Right cardiac atrium (tissue), 5 donors: Measurements from ENCODE around the gene SLC39A11. TPM values are rescaled to one million over a fixed set of nuclear protein-coding genes. Genes with fewer than 3 reads are reported as not detected.
A peak's percentile ranks its signal among the peaks of the same experiment; 100 is the strongest.
"Not testable (repeated sequence)": the region's sequence is repeated elsewhere in the genome, so short reads cannot be mapped to it uniquely, and the experiment has no call there.

Experiments used
- ATAC-seq, 2 donors: fragments of 200-7000 bp; cut with Tn5 transposase; one replicate each; pipeline versions ENCODE4 v1.8.0 to v1.9.1; 2020; ENCODE audit warnings: moderate library complexity in 2 of 2, mild to moderate bottlenecking in 1 of 2
- DNase-seq, 3 donors: peaks; one replicate each; pipeline ENCODE4 v3.0.0-alpha.2; 2020
- H3K27ac ChIP-seq: one replicate; pipeline ENCODE4 v1.5.1; 2013; ENCODE audit warnings: mild to moderate bottlenecking, low read length, control low read depth, moderate library complexity
- H3K27me3 ChIP-seq: one replicate; pipeline ENCODE4 v1.6.1; 2013; ENCODE audit not compliant: control insufficient read depth, insufficient read depth
- H3K4me1 ChIP-seq: one replicate; pipeline ENCODE4 v1.6.1; 2013; ENCODE audit warnings: low read length; ENCODE audit not compliant: control insufficient read depth, insufficient read depth
- H3K4me3 ChIP-seq: one replicate; pipeline ENCODE4 v1.5.1; 2013; ENCODE audit warnings: low read length, control low read depth
- H3K9me3 ChIP-seq: one replicate; pipeline ENCODE4 v1.6.1; 2013; ENCODE audit warnings: low read length; ENCODE audit not compliant: control insufficient read depth
- WGBS: extraction: QIAGEN DNeasy Blood & Tissue Kit; methylation state at CpG from one replicate; pipeline ENCODE4 v1.1.7; 2013; 5-methylcytosine and 5-hydroxymethylcytosine counted together
- intact Hi-C, 4 donors: fragments of 100-400 bp; cut with DNase I; formaldehyde crosslinking; loops; one replicate each; pipeline versions ENCODE4 v1.11.0 to v1.14.0; 2022 to 2023
- polyA plus RNA-seq: library from polyadenylated mRNA; stranded (reverse); fragments of 200-250 nt; gene quantifications from one replicate; pipeline ENCODE4 v1.2.3, GENCODE V29; 2013
- total RNA-seq, 4 donors: library from RNA; stranded (reverse); fragmentation: NEBNext Ultra II Directional; extraction: Animal tissue kit (Norgen Biotek cat#: 25700); gene quantifications; one replicate each; pipeline ENCODE4 v1.2.1, GENCODE V29; 2021
- donor health status: healthy with polysubstance abuse.
- donor health status: DM: no; HTN: yes; CAD: no.
- donor health status: DM: no; HTN: no; CAD: no.
- donor health status: DM: no; HTN: yes; CAD: no; lungs with severe emphysema.
- donor health status: DM: yes; HTN: yes; CAD: no.

The SLC39A11 gene
- total and polyA plus RNA-seq, 5 donors, result 3.2 to 12.6 (median 9.9) TPM

GRCh38 chr17:73107191-73107590 is 14.7 kb upstream of the SLC39A11 start:
- intact Hi-C loops, result no loop called here
- H3K27me3 ChIP-seq, result no peaks in the 10 kb centered on the region
- DNase-seq, result no peak
- no peak overlapping the region for H3K4me3 ChIP-seq
- no peaks in the 10 kb centered on the region for H3K9me3 ChIP-seq
- 44% methylated on average over 4 of the region's 4 CpGs for WGBS
- H3K27ac ChIP-seq, result no peak overlapping the region
- no peak for ATAC-seq
- no peaks in the 10 kb centered on the region for H3K4me1 ChIP-seq

GRCh38 chr17:73105431-73105830 is 12.9 kb upstream of the SLC39A11 start:
- no peaks in the 10 kb centered on the region for H3K9me3 ChIP-seq
- no peaks in the 10 kb centered on the region for H3K4me1 ChIP-seq
- H3K27me3 ChIP-seq, result no peaks in the 10 kb centered on the region
- H3K27ac ChIP-seq, result no peak overlapping the region
- 78% methylated on average over 1 of the region's 1 CpG for WGBS
- intact Hi-C loops, result no loop called here
- DNase-seq, result no peak
- H3K4me3 ChIP-seq, result no peak overlapping the region
- ATAC-seq, result no peak

- Histone ChIP-seq H3K27ac (no peak overlapping the region), H3K27me3 (no peaks in the 10 kb centered on the region), H3K4me1 (no peaks in the 10 kb centered on the region), H3K9me3 (no peaks in the 10 kb centered on the region), H3K4me3 (no peak overlapping the region)
- DNase-seq, result no peak
- WGBS, result 91% methylated on average over 3 of the region's 3 CpGs
- intact Hi-C loops, result no loop called here
- ATAC-seq, result no peak
These were observed 12.0 kb upstream of the SLC39A11 start for GRCh38 chr17:73104450-73104849.

- H3K9me3 ChIP-seq, result no peaks in the 10 kb centered on the region
- no peak overlapping the region for H3K27ac ChIP-seq
- DNase-seq (no peak), ATAC-seq (no peak)
- WGBS, result 81% methylated on average over 12 of the region's 12 CpGs
- no peaks in the 10 kb centered on the region for H3K4me1 ChIP-seq
- intact Hi-C loops, result no loop called here
- H3K27me3 ChIP-seq, result no peaks in the 10 kb centered on the region
- H3K4me3 ChIP-seq, result no peak overlapping the region
These were observed 11.3 kb upstream of the SLC39A11 start for GRCh38 chr17:73103641-73104335.

GRCh38 chr17:73101031-73101430 is 8.5 kb upstream of the SLC39A11 start:
- no peak overlapping the region for H3K27ac ChIP-seq
- ATAC-seq (no peak), DNase-seq (no peak)
- no peaks in the 10 kb centered on the region for H3K9me3 ChIP-seq
- no peaks in the 10 kb centered on the region for H3K4me1 ChIP-seq
- no peaks in the 10 kb centered on the region for H3K27me3 ChIP-seq
- H3K4me3 ChIP-seq, result no peak overlapping the region
- 90% methylated on average over 6 of the region's 6 CpGs for WGBS
- intact Hi-C loops, result no loop called here

- H3K27ac ChIP-seq, result no peak overlapping the region
- WGBS, result 95% methylated on average over 2 of the region's 2 CpGs
- DNase-seq (no peak), ATAC-seq (no peak)
- H3K4me3 ChIP-seq, result no peak overlapping the region
- no peaks in the 10 kb centered on the region for H3K27me3 ChIP-seq
- H3K4me1 ChIP-seq, result no peaks in the 10 kb centered on the region
- H3K9me3 ChIP-seq, result no peaks in the 10 kb centered on the region
- intact Hi-C loops, result no loop called here
These were observed 7.9 kb upstream of the SLC39A11 start for GRCh38 chr17:73100363-73100762.

- H3K4me3 ChIP-seq, result no peak overlapping the region
- no peaks in the 10 kb centered on the region for H3K4me1 ChIP-seq
- peak; percentile 41 for ATAC-seq
- no peaks in the 10 kb centered on the region for H3K27me3 ChIP-seq
- intact Hi-C loops, result loop anchor here in 1 of 4 donors (10.0 kb wide), 1 partner anchor 115 kb away; no protein-coding TSS in a partner anchor
- 46% methylated on average over 10 of the region's 10 CpGs for WGBS
- H3K27ac ChIP-seq, result no peak overlapping the region
- no peaks in the 10 kb centered on the region for H3K9me3 ChIP-seq
- no peak for DNase-seq
These were observed 7.0 kb upstream of the SLC39A11 start for GRCh38 chr17:73099511-73099910.

GRCh38 chr17:73098919-73099318 is 6.4 kb upstream of the SLC39A11 start:
- ATAC-seq (no peak), DNase-seq (no peak)
- no peak overlapping the region for H3K27ac ChIP-seq
- H3K4me1 ChIP-seq, result no peaks in the 10 kb centered on the region
- no peaks in the 10 kb centered on the region for H3K9me3 ChIP-seq
- no peak overlapping the region for H3K4me3 ChIP-seq
- no peaks in the 10 kb centered on the region for H3K27me3 ChIP-seq
- intact Hi-C loops, result loop anchor here in 1 of 4 donors (10.0 kb wide), 1 partner anchor 114 kb away; no protein-coding TSS in a partner anchor
- 54% methylated on average over 5 of the region's 5 CpGs for WGBS

- not testable (repeated sequence) for H3K27ac ChIP-seq, H3K9me3 ChIP-seq, DNase-seq, H3K27me3 ChIP-seq, ATAC-seq, H3K4me3 ChIP-seq, H3K4me1 ChIP-seq
- intact Hi-C loops, result loop anchor here in 1 of 4 donors (10.0 kb wide), 1 partner anchor 113 kb away; no protein-coding TSS in a partner anchor
- WGBS, result 77% methylated on average over 8 of the region's 8 CpGs
These were observed 5.7 kb upstream of the SLC39A11 start for GRCh38 chr17:73097973-73098765.

GRCh38 chr17:73096866-73097265 is 4.4 kb upstream of the SLC39A11 start:
- intact Hi-C loops, result loop anchor here in 1 of 4 donors (10.0 kb wide), 1 partner anchor 112 kb away; no protein-coding TSS in a partner anchor
- Histone ChIP-seq H3K4me1 (no peaks in the 10 kb centered on the region), H3K27me3 (no peaks in the 10 kb centered on the region), H3K4me3 (no peak overlapping the region), H3K27ac (no peak overlapping the region), H3K9me3 (no peaks in the 10 kb centered on the region)
- ATAC-seq (no peak), DNase-seq (peak in 1 of 3 donors; percentile 28)
- WGBS, result 70% methylated on average over 6 of the region's 6 CpGs

GRCh38 chr17:73096211-73096610 is 3.7 kb upstream of the SLC39A11 start:
- intact Hi-C loops, result loop anchor here in 1 of 4 donors (10.0 kb wide), 1 partner anchor 111 kb away; no protein-coding TSS in a partner anchor
- no peaks in the 10 kb centered on the region for H3K4me1 ChIP-seq
- no peak overlapping the region for H3K27ac ChIP-seq
- 84% methylated on average over 6 of the region's 6 CpGs for WGBS
- ATAC-seq (no peak), DNase-seq (no peak)
- no peaks in the 10 kb centered on the region for H3K27me3 ChIP-seq
- H3K4me3 ChIP-seq, result no peak overlapping the region
- H3K9me3 ChIP-seq, result no peaks in the 10 kb centered on the region
